Left hindlimb (tissue), 1 donor: ENCODE data around the gene GNPAT.

Experiments used
- DNase-seq: peaks from one replicate; pipeline ENCODE4 v3.0.0-alpha.2; 2018

The GNPAT gene

DNA sequence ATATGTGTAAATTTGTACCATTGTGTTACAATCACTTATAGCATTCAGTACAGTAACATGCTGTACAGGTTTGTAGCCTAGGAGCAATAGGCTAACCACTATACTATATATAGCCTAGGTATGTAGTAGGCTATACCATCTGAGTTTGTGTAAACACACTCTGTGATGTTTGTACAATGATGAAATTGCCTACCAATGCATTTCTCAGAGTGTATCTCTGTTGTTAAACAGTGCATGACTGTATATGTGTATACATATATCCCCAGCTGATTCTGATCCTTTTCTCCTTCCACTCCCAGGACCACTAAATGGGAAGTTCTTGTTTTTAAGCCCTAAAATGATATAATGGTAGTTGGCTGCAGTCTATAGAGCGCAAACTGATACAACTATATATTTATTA, 7.8 kb downstream of the GNPAT start:
- DNase-seq = no peak

DNA sequence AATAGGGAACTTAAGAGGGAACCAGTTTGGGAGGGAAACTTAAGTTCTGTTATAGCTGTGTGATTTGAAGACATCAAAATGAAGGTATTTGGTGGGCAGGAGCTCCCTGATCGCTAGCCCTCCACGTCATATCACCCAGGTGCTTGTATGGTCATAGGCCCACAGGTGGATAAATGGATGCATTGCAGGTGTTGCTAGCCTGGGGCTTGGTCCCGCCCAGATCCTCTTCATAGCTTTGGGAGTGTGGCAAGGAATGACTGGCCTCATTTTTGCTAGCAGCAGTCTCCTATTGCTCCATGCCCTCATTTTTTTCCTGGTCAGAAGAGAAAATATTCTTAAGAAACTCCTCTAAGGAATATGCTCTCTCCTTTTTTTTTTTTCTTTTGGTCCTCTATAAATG, 11.3 kb downstream of the GNPAT start:
- no peak for DNase-seq

DNA sequence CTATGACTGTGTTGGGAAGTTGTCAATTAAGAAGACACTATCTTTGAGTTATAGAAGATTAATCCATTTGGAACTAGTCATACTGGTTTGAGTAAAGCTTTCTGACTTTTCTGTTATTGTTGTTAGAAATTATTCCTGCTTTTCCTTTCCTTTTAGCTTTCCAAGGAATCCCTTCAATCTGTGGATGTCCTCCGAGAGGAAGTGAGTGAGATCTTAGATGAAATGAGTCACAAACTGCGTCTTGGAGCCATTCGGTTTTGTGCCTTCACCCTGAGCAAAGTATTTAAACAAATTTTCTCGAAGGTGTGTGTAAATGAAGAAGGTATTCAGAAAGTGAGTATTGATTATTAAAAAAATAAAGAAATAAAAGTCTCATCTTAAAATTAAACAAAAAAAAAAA, 19.3 kb downstream of the GNPAT start:
- no peak for DNase-seq

DNA sequence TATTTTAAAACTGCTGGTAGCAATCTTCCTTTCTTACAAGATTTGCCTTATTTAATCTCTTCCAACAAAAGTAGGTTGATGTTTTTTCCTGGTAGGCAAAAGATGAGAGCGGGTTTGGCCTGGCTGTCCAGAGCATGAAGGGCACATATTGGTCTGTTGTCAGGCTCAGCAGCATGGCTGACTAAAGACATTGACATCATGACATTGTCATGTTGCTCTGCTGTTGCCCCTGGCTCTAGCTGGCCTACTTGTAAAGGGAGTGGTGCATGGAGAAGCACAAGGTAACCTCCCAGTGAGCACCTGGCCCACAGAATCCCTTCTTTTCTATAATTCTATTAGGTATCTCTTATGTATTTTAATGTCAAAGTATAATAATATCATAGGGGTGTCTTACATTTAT, 23.6 kb downstream of the GNPAT start:
- no peak for DNase-seq

DNA sequence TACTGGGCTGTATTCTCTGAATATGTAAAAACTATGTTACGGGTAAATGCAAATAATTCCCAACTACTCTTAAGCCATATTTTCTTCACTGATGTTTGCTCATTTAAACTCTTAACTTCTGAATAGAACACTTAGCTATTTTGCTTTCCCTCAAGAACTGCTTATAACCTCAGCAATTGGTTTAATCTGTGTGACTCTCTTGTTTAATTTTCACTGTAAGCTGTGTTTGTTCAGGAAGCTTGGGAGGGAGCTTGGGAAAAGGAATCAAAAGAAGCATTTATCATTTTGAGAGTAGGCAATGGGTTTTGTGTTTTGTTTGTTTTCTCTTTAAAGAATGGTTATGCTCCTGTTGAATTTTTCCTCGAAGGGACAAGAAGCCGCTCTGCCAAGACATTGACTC, 24.4 kb downstream of the GNPAT start:
- no peak for DNase-seq

DNA sequence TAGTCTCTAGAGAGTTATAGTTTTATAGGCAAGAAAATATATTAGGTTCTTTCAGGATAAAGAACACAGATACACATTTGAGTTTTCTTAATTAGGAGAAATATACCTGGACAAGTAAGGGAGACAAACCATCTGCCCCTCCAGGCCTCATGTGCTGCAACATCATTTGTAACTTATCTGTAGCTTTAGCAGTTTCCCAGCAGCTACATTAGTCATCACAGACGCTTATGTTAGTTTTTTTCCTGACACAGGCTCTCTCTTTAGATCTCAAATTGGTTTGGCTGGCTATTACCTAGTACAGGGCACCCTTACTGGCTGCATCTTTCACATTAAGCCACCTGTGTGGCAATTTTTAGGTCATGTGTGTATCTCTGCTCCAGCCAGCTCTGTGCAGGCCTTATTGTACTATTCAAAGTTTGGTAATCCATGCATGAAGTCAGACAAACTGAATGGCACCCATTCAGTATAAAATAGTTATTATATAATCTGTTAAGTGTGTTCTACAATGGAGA, 25.9 kb downstream of the GNPAT start:
- DNase-seq = no peak

DNA sequence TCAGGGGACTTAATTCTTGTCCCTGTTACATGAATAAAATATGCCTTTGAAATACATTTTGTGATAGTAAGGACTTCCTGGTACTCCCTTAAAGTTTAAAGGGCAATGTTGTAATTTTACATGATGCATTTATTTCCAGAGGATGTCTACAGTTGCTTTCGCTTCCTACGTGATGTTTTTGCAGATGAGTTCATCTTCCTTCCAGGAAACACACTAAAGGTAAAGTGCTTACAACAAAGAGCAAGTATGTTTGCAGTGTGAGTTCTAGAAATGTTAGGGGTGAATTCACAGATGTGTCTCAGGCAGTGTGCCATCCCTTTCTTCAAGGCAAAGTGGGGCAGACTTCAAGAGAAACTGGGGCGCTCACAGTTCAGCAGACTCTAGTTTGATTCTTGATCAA, 31.2 kb downstream of the GNPAT start:
- no peak for DNase-seq

DNA sequence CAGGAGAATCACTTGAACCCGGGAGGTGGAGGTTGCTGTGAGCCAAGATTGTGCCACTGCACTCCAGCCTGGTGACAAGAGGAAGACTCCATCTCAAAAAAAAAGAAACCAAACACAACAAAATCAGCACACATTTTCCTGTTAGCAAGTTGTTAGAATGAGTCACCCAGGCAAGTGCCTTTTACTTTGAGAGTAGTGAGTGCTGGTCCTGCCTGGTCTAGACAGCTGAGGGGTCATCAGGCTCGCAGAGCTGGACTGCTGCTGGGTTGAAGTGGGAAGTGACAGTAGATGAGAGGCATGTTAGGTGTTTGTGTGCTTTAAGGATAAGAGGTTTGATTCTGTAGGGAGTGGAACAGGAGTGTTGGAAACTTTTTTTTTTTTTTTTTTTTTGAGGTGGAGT, 31.9 kb downstream of the GNPAT start:
- no peak for DNase-seq

DNA sequence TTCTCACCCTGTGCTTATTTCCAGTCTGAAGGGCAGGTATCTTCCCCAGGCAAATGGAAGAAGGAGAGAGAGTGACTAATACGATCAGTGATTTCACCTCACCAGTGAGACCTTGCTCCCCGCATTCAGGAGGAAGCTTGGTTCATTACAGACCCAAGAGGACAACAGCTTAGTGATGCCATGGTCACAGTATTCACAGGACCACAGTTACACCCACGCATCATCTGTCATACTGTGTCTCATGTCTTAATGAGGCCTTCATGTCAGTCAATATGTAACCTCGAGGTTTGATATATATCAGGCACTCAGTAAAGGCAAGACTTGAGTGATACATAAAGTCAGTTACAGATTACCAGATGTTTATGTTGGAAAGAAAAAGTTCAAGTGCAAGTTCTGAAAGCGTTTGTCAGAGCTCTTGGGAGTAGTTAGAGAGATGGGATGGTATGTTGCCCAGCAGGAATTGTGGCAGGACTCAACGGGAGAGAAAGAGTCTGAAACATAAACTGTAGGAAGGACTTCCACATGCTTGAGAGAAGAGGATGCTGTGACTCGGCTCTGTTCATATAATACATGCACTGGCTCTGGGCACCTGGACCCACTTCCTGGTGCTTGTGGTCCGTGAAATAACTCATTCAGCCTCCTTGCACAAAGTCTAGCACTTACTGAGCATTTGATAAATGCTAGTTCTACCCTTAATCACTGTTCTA, 33.3 kb downstream of the GNPAT start:
- DNase-seq = no peak

DNA sequence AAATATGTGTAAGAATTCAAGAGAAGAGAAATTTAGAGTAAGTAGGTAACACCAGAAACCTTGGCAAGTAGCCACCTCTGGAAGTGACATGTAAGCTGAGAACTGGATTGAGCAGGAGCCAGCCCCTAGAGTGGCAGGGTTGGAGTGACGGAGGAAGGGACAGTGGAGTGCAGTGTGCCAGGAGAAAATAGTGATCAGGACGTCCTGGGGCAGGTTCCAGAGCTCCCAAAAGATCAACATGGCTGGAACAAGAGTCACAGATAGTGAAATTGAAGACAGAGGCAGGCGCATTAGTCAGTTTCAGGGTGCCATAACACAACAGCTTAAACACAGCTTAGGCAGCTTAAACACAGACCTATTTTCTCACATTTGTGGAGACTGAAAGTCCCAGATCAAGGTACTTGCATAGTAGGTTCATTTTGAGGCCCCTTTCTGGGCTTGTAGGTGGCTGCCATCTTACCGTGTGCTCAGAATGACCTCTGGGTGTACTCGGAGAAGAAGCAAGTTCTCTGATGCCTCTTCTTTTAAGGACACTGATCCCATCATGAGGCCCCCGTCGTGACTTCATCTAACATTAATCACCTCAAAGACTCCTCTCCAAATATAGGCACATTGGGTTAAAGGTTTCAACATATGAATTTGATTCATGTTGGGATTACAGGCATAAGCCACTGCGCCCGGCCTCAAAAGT, 37.2 kb downstream of the GNPAT start:
- no peak for DNase-seq

DNA sequence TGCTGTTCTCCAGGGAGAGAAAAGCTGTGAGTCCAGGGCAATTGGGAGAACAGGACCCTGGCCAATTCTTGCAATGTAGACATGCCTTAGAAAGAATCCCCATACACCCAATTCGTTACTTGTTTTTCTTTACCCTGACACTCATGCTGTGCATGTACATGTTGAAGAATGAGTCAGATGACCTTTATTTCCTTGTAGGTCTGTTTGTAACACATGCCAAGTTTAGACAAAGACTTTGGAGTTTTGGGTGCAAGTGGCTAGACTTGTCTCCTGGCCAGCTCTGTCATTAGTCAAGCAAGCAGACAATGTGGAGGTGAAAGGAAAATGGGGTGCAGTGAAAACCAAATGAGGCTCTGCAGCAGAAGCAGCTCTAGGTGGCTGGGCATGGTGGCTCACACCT, 38.1 kb downstream of the GNPAT start:
- DNase-seq = no peak

DNA sequence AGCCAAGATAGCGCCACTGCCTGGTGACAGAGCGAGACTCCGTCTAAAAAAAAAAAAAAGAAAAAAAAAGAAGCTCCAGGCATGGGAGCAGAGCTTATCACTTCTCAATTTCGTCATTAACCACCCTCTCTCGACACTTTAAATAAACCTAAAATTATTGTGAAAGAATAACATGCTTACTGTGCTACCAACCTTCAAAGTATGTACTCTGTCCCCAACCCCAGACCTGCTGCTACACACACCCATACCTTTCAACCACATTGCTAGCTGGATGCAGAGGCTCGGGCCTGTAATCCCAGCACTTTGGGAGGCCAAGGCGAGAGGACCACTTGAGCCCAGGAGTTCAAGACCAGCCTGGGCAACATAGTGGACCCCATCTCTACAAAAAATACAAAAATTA, 38.7 kb downstream of the GNPAT start:
- no peak for DNase-seq

DNA sequence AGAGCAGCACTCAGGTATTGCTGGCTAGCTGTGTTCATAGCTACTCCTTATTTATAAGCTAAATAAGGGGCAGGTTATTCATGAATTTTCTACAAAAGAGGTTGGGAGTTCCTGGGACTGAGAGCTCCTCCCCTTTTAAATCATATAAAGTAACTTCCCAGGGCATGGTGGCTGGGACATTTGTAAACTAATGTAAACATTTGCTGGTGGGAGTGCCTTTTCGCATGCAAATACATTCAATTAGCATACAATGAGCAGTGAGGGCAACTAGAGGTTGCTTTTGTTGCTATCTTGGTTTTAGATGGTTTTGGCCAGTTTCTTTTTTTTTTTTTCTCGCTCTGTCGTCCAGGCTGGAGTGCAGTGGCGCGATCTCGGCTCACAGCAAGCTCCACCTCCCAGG, 43.4 kb downstream of the GNPAT start:
- no peak for DNase-seq

DNA sequence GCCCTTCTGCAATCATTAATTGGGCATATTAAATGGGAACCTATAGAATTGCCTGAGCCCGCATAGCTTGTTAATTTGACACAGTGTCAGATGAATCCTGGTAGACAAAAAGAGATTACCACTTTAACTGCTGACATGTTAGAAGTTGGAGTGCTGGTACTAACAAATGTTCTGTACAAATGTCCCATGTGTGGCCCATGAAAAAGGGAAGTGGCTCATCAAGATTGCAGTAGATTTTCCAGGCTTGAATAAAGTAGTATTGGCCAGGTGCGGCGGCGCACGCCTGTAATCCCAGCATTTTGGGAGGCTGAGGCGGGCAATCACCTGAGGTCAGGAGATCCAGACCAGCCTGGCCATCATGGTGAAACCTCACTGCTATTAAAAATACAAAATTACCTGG, 45.6 kb downstream of the GNPAT start:
- no peak for DNase-seq

DNA sequence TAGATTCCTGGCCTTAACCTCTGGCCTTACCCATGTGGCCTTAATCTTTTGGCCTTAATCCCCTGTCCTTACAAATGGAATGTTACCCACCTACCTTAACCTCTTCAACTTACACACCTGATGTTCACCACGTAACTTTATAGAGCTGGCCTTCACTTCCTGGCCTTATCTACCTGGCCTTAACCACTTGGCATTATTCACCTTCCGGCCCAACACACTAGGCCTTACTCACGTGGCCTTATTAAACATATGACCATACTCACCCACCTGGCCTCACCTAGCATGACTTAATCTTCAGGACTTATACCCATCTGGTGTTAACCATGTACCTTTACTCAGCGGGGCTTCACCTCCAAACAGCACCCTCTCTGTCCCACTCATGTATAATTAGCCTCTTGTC, 54.9 kb downstream of the GNPAT start:
- no peak for DNase-seq

DNA sequence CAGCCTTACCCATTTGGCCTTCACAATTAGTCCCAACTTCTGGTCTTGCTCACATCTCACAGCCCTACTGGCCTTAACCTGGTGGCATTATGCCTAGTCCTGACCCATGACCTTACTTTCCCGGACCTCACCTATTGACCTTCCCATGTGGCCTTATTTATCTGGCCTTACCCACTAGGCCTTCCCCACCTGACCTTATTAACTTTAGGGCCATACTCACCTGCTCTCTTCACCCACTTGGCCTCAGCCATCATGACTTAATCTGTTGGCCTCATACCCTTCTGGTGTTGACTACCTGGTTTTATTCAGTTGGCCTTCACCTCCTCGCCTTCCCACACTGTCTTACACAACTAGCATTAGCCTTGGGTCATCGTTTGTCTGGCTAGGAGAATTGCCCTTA, 61.0 kb downstream of the GNPAT start:
- DNase-seq = no peak

DNA sequence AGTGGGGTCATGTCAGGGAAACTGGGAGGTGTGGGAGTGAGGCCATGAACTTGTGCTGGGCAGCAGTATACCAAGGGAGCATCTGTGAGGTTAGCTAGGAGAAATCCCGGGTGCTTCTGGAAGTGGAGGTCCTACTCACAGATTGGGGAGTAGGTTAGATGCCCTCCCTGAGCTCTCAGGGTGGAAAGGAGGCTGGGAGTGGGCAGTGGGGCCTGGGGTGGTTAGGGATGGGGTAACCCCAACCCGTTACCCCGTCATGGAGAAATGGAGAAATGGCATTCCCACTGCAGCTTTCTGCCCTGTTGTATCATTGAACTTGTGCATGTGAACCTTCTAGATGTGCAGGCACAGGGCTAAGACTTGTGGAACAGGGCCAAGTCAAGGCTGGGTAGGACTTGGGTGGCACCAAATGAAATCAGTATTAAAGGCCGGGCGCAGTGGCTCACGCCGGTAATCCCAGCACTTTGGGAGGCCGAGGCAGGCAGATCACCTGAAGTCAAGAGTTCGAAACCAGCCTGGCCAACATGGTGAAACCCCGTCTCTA, 69.5 kb downstream of the GNPAT start:
- no peak for DNase-seq

DNA sequence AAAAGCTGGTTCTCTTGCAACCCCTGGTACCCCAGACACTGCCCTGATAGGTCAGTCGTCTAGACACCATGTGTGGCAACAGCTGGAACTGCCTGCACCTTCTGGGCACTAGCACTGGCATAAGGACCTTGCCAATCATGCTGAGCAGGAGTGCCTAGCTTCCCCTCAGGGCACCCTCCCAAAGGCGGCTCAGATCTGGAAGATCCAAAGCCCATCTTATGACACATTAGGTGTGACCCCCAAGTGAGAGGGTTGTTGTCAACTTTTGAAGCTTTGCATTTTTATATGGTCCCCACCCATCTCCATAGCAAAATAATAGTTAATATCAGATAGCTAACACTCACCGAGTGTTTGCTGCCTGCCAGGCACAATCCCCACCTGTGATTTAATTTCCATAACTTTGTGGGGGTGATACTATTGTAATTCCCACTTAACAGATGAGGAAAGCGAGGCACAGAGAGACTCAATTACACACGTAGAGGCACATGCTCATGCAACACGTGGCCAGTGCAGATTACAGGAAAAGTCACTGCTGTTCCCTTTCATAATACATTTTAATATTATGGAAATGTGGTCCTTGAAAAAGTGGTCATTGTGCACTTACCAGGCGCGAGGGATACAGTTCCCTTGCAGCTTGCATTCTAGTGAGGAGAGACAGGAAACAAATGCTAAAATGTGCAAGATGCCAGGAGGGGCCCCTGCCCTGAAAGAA, 70.9 kb downstream of the GNPAT start:
- DNase-seq = no peak

DNA sequence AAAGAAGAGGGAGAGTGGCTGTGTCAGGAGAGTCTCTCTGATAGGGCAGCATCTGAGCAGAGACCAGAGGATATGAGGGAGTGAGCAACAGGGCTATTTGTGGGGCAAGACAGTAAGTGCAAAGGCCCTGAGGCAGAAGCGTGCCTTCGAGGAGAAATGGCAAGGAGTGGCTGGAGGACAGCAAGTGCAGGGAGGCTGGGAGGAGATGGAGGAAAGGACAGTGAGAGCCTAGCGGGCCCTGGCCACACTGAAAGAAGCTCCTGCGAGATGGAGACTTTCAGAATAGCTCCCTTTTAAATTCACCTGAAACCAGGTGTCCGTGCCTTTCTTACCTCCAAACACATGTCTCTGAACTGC, 71.4 kb downstream of the GNPAT start:
- DNase-seq = no peak

DNA sequence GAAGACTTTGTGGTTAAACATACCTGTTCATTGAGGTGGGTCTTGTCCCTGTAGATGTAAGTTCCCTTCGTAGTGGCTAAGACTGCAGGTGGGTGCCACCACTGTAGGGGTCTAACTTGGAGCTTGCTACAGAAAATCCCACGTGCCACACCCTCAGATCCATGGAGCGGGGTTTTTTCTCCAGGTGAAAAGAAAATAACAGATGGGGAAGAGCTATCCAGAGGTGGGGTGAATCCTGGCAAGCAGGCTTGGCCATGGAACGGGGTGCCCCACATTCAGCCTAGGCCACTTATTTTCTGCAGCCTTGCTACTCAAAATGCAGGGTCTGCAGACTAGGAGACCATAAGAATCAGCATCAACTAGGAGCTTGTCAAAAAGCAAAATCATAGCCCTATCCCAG, 72.6 kb downstream of the GNPAT start:
- no peak for DNase-seq

DNA sequence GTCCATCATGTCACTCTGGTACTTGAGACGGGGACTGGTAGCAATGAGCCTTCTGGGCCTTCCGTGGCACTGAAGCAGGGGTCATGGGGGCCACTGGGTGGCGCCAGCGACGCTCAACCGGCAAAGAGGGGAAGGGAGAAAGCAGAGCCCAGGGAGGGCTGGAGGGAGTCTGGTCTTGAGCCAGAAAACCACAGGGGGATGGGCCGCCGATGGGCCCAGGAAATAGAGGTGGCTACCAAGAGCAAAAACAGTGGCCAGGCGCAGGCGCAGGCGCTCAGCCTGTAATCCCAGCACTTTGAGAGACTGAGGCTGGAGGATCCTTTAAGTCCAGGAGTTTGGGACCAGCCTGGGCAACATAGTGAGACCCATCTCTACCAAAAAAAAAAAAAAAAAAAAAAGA, 74.9 kb downstream of the GNPAT start:
- DNase-seq = no peak

DNA sequence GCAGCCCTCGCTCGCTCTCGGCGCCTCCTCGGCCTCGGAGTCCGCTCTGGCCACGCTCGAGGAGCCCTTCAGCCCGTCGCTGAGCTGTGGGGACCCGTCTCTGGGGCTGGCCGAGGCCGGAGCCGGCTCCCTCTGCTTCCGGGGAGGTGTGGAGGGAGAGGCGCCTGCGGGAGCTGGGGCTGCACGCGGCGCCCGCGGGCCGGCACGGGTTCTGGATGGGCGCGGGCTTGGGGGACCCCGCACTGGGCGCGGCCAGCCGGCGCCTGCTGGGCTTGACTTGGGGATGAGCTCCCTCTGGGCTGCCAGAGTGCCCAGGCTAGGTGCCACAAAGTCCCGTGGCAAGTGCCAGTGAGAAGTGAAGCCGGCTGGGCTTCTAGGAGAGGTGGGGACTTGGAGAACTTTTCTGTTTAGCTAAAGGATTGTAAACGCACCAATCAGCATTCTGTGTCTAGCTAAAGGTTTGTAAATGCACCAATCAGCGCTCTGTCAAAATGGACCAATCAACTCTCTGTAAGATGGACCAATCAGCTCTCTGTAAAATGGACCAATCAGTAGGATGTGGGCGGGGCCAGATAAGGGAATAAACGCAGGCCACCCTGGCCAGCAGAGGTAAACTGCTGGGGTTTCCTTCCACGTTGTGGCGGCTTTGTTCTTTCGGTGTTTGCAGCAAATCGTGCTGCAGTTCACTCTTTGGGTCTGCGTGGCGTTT, 76.4 kb downstream of the GNPAT start:
- DNase-seq = no peak

DNA sequence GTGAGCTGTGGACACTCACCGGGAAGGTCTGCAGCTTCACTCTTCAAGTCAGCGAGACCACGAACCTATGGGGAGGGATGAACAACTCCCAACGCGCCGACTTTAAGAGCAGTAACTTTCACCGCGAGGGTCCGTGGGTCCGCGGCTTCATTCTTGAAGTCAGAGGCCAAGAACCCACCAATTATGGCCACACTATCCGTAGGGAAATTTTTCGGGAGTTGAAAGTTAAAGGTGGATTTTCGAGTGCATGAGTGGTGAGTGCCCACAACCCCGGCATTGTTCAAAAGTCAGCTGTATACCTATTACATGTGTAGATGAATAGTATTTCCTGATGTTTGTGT, 77.0 kb downstream of the GNPAT start:
- no peak for DNase-seq
